ENCODE measurements around the gene KCNG2. TPM values are rescaled to one million over a fixed set of nuclear protein-coding genes. Genes with fewer than 3 reads are reported as not detected.

Gene KCNG2
- total and polyA plus RNA-seq, 2 of the 13 experiments (the other 11 are each of a cell fraction or from before 2014, with no cell fraction given), result not detected

GRCh38 chr18:79857082-79857671 lies 59.4 kb downstream of the KCNG2 start (continued):
- TF ChIP-seq NR3C1 (CRISPR knock-in tag; IDR thresholded peaks at IDR 0.05) (no peak), SKI (IDR thresholded peaks at IDR 0.05; ENCODE audit: partially characterized antibody) (no peak)

- Histone ChIP-seq H3K9ac (ENCODE audit: insufficient read depth, low read depth, low read length) (no peak overlapping the region), H3K9me3 (ENCODE audit: low read length) (no peaks in the 10 kb centered on the region), H3K4me1 (ENCODE audit: insufficient read depth, low read length) (no peaks in the 10 kb centered on the region; the same call in 1 of the 2 replicates), H3K27ac (ENCODE audit: extremely low read length, insufficient read depth, low read length) (no peak overlapping the region), H3K4me2 (ENCODE audit: low read depth, low read length) (no peak overlapping the region), H3K27me3 (ENCODE audit: control insufficient read depth in 1 of 2, insufficient read depth in 2 of 2, low read length in 2 of 2) (peaks cover 0 to 39% of the 10 kb centered on the region in 2 experiments; a peak in 4 of 5 replicates), H4K20me1 (ENCODE audit: insufficient read depth, low read length) (no peaks in the 10 kb centered on the region), H2AFZ (ENCODE audit: low read length) (no peak overlapping the region), H3K79me2 (ENCODE audit: insufficient read depth, low read length) (no peaks in the 10 kb centered on the region), H3K36me3 (replicated peaks in 1 of 2; ENCODE audit: control insufficient read depth in 1 of 2, insufficient read depth in 2 of 2, low read length in 2 of 2) (no peaks in the 10 kb centered on the region), H3K4me3 (replicated peaks in 1 of 3; ENCODE audit: insufficient read depth in 1 of 3, low read depth in 2 of 3, low read length in 3 of 3) (no peak overlapping the region)
- no peak for FAIRE-seq
- TF ChIP-seq RELA (CRISPR knock-in tag; IDR thresholded peaks at IDR 0.05) (no peak), CREB1 (IDR thresholded peaks at IDR 0.05) (peak; percentile 52; the same call in 1 of the 2 replicates), CREB1 (CRISPR knock-in tag; IDR thresholded peaks at IDR 0.05) (no peak), HNRNPH1 (optimal IDR thresholded peaks at IDR 0.05; ENCODE audit: low read depth, low read length) (no peak), CENPT (CRISPR knock-in tag; IDR thresholded peaks at IDR 0.05; ENCODE audit: low read depth) (no peak)
- CTCF ChIA-PET (ENCODE audit: low intra/inter-chr PET ratio, low total read pairs), result no interaction called here
- POLR2A ChIA-PET, result no interaction called here
- no peak for ATAC-seq
- intact Hi-C loops (cut with micrococcal nuclease; ENCODE audit: unreplicated experiment), result no loop called here
- in situ Hi-C loops (cut with HindIII; ENCODE audit: extremely low pct_ligation_motif_present, low pct_unique_long_range_greater_than_20kb), result no loop called here
- 18% methylated on average over 7 of the region's 7 CpGs for WGBS (ENCODE audit: low lambda C conversion rate)
- BruUV-seq (replicated peaks), result no TSS peak
- DNase-seq (ENCODE audit: low spot score), result no peak
Measured at GRCh38 chr18:79859314-79859713, 61.6 kb downstream of the KCNG2 start.

DNA sequence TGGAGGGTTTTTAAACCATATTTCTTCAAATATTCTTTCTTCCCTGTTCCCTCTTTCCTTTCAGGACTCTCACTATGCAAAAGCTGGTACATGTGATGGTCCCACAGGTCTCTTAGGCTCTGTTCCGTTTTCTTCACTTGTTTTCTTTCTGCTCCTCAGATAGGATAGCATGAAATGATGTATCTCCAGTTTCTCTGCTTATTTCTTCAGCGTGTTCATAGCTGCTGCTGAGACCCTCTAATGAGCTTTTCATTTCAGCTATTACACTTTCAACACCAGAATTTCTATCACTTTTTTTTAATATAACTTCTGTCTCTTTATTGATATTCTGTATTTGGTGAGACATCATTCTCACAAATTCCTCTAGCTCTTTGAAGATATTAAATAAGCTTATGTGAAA lies 63.9 kb downstream of the KCNG2 start:
- H3K27me3 ChIP-seq (ENCODE audit: control insufficient read depth in 1 of 2, insufficient read depth in 2 of 2, low read length in 2 of 2), result peaks cover under 1 to 33% of the 10 kb centered on the region in 2 experiments
- no peaks in the 10 kb centered on the region for H3K9me3 ChIP-seq (ENCODE audit: low read length)
- intact Hi-C loops (cut with micrococcal nuclease; ENCODE audit: unreplicated experiment), result no loop called here
- in situ Hi-C loops (cut with HindIII; ENCODE audit: extremely low pct_ligation_motif_present, low pct_unique_long_range_greater_than_20kb), result no loop called here
- no peak for FAIRE-seq
- H3K4me2 ChIP-seq (ENCODE audit: low read depth, low read length), result no peak overlapping the region
- no peak overlapping the region for H2AFZ ChIP-seq (ENCODE audit: low read length)
- H3K4me1 ChIP-seq (ENCODE audit: insufficient read depth, low read length), result no peaks in the 10 kb centered on the region; the same call in 1 of the 2 replicates
- no peak for ATAC-seq
- no peak overlapping the region for H3K9ac ChIP-seq (ENCODE audit: insufficient read depth, low read depth, low read length)
- H3K4me3 ChIP-seq (replicated peaks in 1 of 3; ENCODE audit: insufficient read depth in 1 of 3, low read depth in 2 of 3, low read length in 3 of 3), result no peak overlapping the region
- DNase-seq (ENCODE audit: low spot score), result no peak
- H3K36me3 ChIP-seq (replicated peaks in 1 of 2; ENCODE audit: control insufficient read depth in 1 of 2, insufficient read depth in 2 of 2, low read length in 2 of 2), result no peaks in the 10 kb centered on the region
- ChIA-PET CTCF (ENCODE audit: low intra/inter-chr PET ratio, low total read pairs) (no interaction called here), POLR2A (no interaction called here)
- H4K20me1 ChIP-seq (ENCODE audit: insufficient read depth, low read length), result no peaks in the 10 kb centered on the region
- no peaks in the 10 kb centered on the region for H3K79me2 ChIP-seq (ENCODE audit: insufficient read depth, low read length)
- H3K27ac ChIP-seq (ENCODE audit: extremely low read length, insufficient read depth, low read length), result no peak overlapping the region
- 1% methylated on average over 2 of the region's 2 CpGs for WGBS (ENCODE audit: low lambda C conversion rate)
- TF ChIP-seq TBL1XR1 (IDR thresholded peaks at IDR 0.05; ENCODE audit: borderline replicate concordance, low read length, partially characterized antibody) (no peak), ZNF160 (CRISPR knock-in tag; IDR thresholded peaks at IDR 0.05) (peak; percentile 97), JUN (CRISPR knock-in tag; IDR thresholded peaks at IDR 0.05) (no peak), MAFK (conservative IDR thresholded peaks at IDR 0.05 in 1 of 2, IDR thresholded peaks at IDR 0.05 in 1 of 2; ENCODE audit: low read length in 2 of 2) (no peak)
- BruUV-seq (replicated peaks), result no TSS peak

All from HepG2 (cell line).